Stimulated activated CD4-positive, alpha-beta T cell treated with anti-CD3 and anti-CD28 coated beads, Interleukin-15, amount 100 ng/mL, for 1 hour (primary cell): ENCODE results near the gene GRAMD2B.
"Not testable (repeated sequence)": the region's sequence is repeated elsewhere in the genome, so short reads cannot be mapped to it uniquely, and the experiment has no call there.

Source experiments
- DNase-seq, 2 donors: peaks; one replicate each; pipeline ENCODE4 v3.0.0-alpha.2; 2020; ENCODE audit warnings: low read depth in 1 of 2, low spot score in 1 of 2

GRAMD2B gene

DNA sequence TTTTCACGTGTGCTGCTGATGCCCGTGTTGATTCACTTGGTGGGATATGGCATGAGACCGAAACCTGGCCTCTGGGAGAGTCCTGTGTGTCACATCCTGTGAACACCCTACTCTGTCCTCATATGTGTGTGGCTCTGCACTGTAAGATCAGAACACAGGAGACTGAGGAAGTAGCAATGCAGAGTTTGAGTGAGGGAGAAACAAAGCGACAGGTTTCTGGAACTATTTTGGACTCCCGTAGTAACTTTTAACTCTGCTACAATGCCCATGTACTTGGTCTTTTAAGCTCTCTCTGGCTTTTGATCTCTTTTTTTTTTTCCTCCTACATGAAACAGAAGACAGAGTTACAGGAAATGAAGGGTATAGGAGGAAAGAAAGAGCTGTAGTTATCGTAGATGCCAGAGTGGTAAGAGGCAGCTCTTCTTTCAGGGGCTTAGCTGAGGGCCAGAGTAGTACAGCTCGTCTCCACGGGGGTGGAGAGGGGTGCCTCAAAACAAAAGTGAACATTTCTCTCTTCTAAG is 26.6 kb downstream of the GRAMD2B start:
- DNase-seq = peak; percentile 8

DNA sequence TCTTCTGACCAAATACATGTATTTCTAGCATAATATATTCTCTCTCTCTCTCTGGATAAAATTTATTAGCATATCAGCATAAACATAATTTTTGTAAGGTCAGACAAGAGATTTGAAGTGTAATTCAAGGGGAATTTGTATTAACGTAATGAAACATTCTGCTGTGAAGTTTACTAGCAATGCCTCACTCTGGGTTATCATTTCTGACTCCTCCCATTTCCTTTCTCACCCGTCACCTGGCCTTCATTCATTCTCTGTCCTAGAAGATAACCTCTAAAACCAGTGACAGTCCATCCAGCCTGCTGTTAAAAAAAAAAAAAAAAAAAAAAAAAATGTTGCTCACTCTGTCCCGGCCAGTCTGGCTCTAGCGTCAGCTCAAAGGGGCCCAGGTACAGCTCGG is 27.1 kb downstream of the GRAMD2B start:
- no peak for DNase-seq

- DNase-seq = no peak
Measured at GRCh38 chr5:126450907-126451306, 27.7 kb downstream of the GRAMD2B start.

DNA sequence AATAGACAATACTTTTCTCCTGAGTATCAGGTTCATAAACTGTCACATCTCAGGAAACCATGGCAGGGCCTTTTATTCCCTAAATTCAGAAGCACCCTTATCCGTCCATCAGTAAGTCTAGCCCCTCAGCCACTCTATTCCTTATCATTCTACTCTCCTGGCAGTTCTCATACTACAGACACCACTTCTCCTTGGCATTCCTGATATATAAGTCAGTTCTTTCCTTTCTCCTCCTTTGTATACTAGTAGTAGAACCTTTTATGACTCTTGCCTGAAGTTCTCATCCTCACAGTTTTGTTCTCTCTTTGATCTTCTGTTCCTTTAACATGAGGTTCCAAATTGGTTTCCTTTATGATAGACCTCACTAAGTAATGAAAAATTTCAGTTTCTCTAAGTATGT is 29.3 kb downstream of the GRAMD2B start:
- DNase-seq = no peak

- no peak for DNase-seq
Measured at GRCh38 chr5:126454081-126454480, 30.9 kb downstream of the GRAMD2B start.

DNA sequence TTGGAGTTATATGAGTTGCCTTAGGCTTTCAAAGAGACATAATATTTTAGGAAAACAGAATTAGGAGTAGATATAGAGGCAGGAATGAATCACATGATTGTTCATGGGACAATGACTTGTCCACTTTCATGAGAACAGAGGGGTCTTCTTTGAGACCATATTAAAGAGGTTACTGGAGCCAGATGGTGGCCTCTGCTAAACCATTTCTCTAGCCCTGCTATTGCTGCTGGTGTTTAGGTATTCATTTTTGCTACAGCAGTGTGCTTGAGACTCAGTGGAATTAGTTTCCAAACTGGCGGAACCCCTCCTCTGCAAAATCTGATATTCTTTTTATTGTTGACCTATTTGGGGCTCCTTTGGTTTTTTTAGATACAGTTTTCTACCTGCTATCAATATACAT is 31.3 kb downstream of the GRAMD2B start:
- no peak for DNase-seq

DNA sequence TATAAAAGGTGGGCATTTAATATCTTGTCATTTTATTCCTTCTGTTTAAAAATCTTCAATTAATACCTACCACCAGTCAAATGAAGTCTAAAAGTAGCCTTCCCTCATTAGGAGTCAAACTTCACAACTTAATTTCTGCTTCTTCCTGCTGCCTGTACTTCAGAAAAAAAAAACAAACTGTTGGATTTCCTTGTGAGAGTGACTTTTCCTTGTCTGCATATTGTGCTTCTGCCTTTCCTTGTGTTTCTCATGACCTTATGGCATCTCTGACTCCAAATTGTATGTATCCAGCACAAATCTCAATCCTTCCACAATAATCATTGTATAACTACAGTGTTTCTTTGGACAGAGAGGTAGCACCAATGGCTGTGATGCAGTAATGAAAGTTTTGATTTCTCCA is 32.1 kb downstream of the GRAMD2B start:
- DNase-seq = no peak

- no peak for DNase-seq
Measured at GRCh38 chr5:126455728-126456127, 32.5 kb downstream of the GRAMD2B start.

DNA sequence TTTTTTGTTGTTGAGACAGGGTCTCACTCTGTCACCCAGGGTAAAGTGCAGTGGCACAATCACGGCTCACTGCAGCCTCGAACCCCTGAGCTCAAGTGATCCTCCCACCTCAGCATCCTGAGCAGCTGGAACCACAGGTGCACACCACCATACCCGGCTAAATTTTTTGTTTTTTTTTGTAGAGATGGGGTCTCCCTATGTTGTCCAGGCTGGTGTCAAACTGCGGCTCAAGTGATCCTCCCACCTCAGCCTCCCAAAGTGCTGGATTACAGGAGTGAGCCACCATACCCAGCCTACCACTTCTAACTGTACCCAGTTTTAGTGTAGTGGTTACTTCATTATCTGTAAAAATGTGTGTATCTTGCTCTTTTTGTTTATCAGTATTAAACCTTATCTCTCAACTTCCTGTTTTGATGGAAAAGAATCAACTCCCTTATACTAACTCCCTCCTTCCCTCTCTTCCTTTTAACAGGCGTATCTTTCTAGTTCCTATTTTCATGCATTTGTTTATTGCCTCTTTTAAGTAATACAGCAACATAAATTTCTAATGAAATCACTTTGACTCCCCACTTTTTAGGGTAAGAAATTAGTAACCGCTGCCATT is 33.1 kb downstream of the GRAMD2B start:
- DNase-seq = no peak

DNA sequence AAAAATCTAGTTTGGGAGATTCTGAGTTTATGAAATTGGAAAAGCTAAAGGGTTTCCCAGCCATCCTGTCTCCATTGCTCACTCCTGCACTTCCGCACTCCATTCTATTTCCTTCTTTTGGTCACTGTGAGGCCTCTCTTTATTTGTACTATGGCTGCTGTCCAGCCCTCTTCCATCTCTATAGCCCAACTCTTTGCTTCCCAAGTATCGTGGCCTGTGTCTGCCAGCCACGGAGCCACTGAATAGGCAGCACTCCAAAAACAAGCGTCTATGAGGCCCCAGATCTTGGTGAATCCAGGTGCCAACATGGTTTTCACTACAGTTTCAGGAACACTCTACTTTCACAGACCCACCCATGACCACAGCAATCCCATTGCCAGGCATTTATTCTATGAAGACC is 37.2 kb downstream of the GRAMD2B start:
- no peak for DNase-seq

DNA sequence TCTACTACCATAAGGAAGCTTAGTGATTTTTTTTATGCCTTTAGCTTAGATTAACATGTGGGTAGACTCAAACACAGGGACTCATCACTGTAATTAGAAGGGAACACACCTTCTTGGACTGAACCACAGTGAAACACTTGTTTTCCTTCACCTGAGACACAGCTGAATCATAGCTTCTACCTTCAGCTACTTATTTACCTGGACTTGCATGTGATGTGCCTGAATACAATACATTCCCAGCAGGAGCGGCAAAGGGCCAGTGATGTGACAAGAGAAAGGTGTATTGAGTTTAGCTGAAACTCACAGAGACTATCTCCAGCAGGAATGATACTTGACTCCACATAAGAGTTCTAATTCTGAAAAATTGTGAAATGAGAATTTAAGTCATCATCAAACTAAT is 37.8 kb downstream of the GRAMD2B start:
- no peak for DNase-seq

GRCh38 chr5:126461838-126462237 is 38.6 kb downstream of the GRAMD2B start:
- no peak for DNase-seq

DNA sequence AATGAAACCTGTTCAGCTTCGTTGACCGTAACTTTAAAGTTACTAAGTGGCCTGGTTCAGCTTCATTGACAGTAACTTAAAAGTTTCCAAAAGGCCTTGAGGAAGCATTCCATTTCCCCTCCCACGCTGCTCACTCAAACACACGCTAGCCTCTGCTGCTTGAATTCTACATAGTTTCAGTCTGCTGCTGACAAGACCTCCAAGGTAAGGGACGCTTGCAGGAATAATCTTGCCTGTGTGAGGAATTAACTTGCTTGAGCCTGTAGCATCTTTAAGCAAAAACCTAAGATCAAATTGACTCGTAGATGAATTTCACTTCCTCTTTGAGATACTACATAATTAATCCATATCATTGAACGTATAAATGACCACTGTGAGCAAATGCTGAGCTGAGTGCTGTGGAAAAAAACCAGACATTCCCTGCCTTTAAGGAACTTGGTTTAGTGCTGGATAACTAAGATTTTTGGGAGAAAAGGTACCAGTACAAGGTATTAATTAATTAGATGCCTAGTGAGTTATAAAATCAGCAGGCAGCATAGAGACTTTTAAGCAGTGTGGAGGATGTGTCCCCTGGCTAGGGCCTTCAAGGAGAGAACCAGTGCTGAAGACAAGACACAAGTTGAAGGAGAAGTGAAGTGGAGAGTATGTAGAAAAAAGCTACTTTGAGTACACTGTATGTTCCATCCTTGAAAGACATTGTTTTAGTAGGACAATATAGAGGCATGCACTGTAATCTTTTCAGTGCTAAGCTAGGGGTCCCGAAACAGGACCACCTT is 39.2 kb downstream of the GRAMD2B start:
- DNase-seq = no peak

GRCh38 chr5:126464016-126464415 is 40.8 kb downstream of the GRAMD2B start:
- no peak for DNase-seq

- DNase-seq = no peak
Measured at GRCh38 chr5:126464959-126465358, 41.8 kb downstream of the GRAMD2B start.

DNA sequence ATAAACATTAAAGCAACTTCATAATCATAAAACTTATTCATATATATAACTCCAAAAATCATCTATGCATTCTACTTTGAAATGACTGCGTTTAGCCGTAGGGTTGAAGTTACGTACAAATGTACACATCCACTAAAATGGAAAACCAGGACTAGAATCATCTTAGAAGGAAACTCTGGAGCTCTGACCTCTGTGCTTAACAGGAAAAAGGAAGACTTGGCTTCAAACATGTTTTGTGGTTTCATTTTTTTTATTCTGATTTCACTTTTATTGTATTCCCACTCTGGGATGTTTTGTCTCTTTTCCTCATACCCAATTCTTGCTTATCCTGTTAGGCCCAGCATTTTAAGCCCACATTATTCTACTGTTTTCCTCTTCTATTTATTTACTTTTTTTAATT is 44.9 kb downstream of the GRAMD2B start:
- no peak for DNase-seq

GRCh38 chr5:126469536-126470316 is 46.5 kb downstream of the GRAMD2B start:
- DNase-seq = no peak

- not testable (repeated sequence) for DNase-seq
Measured at GRCh38 chr5:126470529-126470928, 47.3 kb downstream of the GRAMD2B start.

- DNase-seq = no peak
Measured at GRCh38 chr5:126471247-126471646, 48.0 kb downstream of the GRAMD2B start.

DNA sequence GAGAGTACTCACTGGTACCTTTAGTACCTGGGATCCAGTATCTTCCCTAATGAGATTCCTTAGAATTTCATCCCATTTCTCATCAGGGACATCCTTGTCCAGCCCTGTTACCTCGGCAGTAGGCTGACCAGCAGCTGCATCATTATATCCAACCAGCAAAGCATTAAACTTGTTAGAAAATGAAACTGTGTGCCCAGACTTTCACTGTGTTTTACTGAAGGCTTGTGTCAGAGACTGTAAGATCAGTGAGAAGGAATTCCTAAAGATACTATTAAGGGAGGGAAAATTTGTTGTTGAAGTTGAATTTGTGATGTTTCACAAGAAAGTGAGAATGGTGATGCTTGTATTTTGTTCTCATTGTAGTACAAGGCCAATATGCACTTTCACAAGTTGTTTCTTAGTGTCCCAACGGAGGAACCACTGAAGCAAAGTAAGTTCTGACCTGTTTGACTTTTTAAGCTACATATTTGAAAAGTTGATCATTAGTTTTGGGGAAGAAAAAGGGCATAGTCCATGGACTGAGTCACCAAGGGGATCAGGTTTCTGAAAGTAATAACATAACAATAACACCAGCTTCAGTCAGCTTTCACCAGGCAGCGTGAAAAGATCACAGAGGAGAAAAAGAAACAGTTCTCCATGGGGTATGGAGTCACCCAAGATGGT is 48.8 kb downstream of the GRAMD2B start:
- no peak for DNase-seq

DNA sequence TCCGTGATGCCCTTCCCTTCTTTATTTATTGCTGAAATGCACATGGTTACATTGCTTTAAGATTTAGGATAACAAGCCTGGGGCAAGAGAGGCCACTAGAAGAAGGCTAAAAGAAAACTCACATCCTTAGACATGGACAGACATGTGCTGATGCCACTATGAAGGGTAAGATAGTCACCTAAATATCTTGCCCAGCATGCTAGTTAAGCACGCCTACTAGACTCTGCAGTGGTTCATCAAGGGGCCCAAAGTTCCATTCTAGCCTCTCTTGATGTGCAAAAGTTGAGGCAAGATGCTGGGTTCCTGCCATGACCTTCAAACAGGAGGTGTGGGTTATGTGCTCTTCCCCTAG is 49.3 kb downstream of the GRAMD2B start:
- no peak for DNase-seq
